Activated CD4-positive, alpha-beta T cell treated with anti-CD3 and anti-CD28 coated beads, Interleukin-2, Interleukin-6, amounts not matched to agents 100 ng/mL and 50 ng/mL, durations not matched to agents 16 hours and 8 hours (primary cell): ENCODE data around the gene SRPRA.

Experiments used
- DNase-seq: peaks from one replicate; pipeline ENCODE4 v3.0.0-alpha.2; 2020

The SRPRA gene

GRCh38 chr11:126229858-126230540, 38.7 kb downstream of the SRPRA start:
- DNase-seq = no peak

GRCh38 chr11:126226334-126227084, 42.2 kb downstream of the SRPRA start:
- DNase-seq = no peak

GRCh38 chr11:126225295-126225665, 43.4 kb downstream of the SRPRA start:
- DNase-seq = no peak

- DNase-seq = no peak
Measured at GRCh38 chr11:126224647-126225294, 43.9 kb downstream of the SRPRA start.

GRCh38 chr11:126219547-126219946, 49.1 kb downstream of the SRPRA start:
- no peak for DNase-seq

GRCh38 chr11:126217491-126217890, 51.2 kb downstream of the SRPRA start:
- DNase-seq = no peak

- DNase-seq = peak; percentile 27
Measured at GRCh38 chr11:126216526-126217305, 52.0 kb downstream of the SRPRA start.

GRCh38 chr11:126214841-126215240, 53.9 kb downstream of the SRPRA start:
- no peak for DNase-seq

GRCh38 chr11:126214441-126214840, 54.3 kb downstream of the SRPRA start:
- no peak for DNase-seq
